ENCODE data around the gene CTNNB1. TPM values are rescaled to one million over a fixed set of nuclear protein-coding genes. Genes with fewer than 3 reads are reported as not detected.

Gene CTNNB1
- total RNA-seq, 1 experiment from 2014 or later, result 186 TPM

GRCh38 chr3:41173926-41174885, 25.1 kb upstream of the CTNNB1 start:
- TF ChIP-seq TCF7L2 (IDR thresholded peaks at IDR 0.05; ENCODE audit: low read depth, low read length), result no peak
- TF ChIP-seq, protein P1, sequence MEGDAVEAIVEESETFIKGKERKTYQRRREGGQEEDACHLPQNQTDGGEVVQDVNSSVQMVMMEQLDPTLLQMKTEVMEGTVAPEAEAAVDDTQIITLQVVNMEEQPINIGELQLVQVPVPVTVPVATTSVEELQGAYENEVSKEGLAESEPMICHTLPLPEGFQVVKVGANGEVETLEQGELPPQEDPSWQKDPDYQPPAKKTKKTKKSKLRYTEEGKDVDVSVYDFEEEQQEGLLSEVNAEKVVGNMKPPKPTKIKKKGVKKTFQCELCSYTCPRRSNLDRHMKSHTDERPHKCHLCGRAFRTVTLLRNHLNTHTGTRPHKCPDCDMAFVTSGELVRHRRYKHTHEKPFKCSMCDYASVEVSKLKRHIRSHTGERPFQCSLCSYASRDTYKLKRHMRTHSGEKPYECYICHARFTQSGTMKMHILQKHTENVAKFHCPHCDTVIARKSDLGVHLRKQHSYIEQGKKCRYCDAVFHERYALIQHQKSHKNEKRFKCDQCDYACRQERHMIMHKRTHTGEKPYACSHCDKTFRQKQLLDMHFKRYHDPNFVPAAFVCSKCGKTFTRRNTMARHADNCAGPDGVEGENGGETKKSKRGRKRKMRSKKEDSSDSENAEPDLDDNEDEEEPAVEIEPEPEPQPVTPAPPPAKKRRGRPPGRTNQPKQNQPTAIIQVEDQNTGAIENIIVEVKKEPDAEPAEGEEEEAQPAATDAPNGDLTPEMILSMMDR (IDR thresholded peaks at IDR 0.05), result no peak
- TF ChIP-seq, protein P2, sequence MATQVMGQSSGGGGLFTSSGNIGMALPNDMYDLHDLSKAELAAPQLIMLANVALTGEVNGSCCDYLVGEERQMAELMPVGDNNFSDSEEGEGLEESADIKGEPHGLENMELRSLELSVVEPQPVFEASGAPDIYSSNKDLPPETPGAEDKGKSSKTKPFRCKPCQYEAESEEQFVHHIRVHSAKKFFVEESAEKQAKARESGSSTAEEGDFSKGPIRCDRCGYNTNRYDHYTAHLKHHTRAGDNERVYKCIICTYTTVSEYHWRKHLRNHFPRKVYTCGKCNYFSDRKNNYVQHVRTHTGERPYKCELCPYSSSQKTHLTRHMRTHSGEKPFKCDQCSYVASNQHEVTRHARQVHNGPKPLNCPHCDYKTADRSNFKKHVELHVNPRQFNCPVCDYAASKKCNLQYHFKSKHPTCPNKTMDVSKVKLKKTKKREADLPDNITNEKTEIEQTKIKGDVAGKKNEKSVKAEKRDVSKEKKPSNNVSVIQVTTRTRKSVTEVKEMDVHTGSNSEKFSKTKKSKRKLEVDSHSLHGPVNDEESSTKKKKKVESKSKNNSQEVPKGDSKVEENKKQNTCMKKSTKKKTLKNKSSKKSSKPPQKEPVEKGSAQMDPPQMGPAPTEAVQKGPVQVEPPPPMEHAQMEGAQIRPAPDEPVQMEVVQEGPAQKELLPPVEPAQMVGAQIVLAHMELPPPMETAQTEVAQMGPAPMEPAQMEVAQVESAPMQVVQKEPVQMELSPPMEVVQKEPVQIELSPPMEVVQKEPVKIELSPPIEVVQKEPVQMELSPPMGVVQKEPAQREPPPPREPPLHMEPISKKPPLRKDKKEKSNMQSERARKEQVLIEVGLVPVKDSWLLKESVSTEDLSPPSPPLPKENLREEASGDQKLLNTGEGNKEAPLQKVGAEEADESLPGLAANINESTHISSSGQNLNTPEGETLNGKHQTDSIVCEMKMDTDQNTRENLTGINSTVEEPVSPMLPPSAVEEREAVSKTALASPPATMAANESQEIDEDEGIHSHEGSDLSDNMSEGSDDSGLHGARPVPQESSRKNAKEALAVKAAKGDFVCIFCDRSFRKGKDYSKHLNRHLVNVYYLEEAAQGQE (IDR thresholded peaks at IDR 0.05; ENCODE audit: insufficient read depth in 1 of 2, low read depth in 2 of 2, low read length in 1 of 2), result no peak
- TF ChIP-seq SIN3A (IDR thresholded peaks at IDR 0.05; ENCODE audit: borderline replicate concordance, insufficient read depth, low read depth, low read length), result no peak
- TF ChIP-seq POLR2AphosphoS5 (IDR thresholded peaks at IDR 0.05; ENCODE audit: low read depth, low read length), result no peak
- intact Hi-C loops (cut with micrococcal nuclease; ENCODE audit: unreplicated experiment), result no loop called here
- no peak for ATAC-seq
- ChIA-PET POLR2A (no interaction called here), CTCF (no interaction called here)
- Histone ChIP-seq H3K4me3 (ENCODE audit: low read depth in 2 of 2, low read length in 2 of 2) (no peak overlapping the region), H3K9me3 (ENCODE audit: control insufficient read depth, insufficient read depth, low read depth, low read length) (no peaks in the 10 kb centered on the region), H3K27me3 (ENCODE audit: control insufficient read depth, insufficient read depth, low read length) (peaks cover 6% of the 10 kb centered on the region), H3K36me3 (ENCODE audit: control insufficient read depth, insufficient read depth, low read length) (no peaks in the 10 kb centered on the region), H3K27ac (ENCODE audit: low read length) (no peak overlapping the region), H3K4me1 (ENCODE audit: control insufficient read depth, insufficient read depth, low read length) (no peaks in the 10 kb centered on the region)
- DNase-seq (ENCODE audit: low read depth, low spot score), result no peak
- BruUV-seq (replicated peaks), result no TSS peak
- in situ Hi-C loops (cut with HindIII; ENCODE audit: low pct_unique_long_range_greater_than_20kb, low sequenced_read_pairs), result no loop called here

GRCh38 chr3:41175365-41175764, 23.9 kb upstream of the CTNNB1 start:
- ChIA-PET CTCF (no interaction called here), POLR2A (interaction anchor here (0.6 kb wide), 1 partner anchor 51 kb away, joined by 4 read pairs; no protein-coding TSS in a partner anchor)
- ATAC-seq, result no peak
- no peak overlapping the region for H3K27ac ChIP-seq (ENCODE audit: low read length)
- in situ Hi-C loops (cut with HindIII; ENCODE audit: low pct_unique_long_range_greater_than_20kb, low sequenced_read_pairs), result no loop called here
- H3K9me3 ChIP-seq (ENCODE audit: control insufficient read depth, insufficient read depth, low read depth, low read length), result no peaks in the 10 kb centered on the region
- DNase-seq (ENCODE audit: low read depth, low spot score), result no peak
- H3K4me1 ChIP-seq (ENCODE audit: control insufficient read depth, insufficient read depth, low read length), result no peaks in the 10 kb centered on the region
- intact Hi-C loops (cut with micrococcal nuclease; ENCODE audit: unreplicated experiment), result no loop called here
- BruUV-seq (replicated peaks), result no TSS peak
- peaks cover 6% of the 10 kb centered on the region for H3K27me3 ChIP-seq (ENCODE audit: control insufficient read depth, insufficient read depth, low read length)
- no peak overlapping the region for H3K4me3 ChIP-seq (ENCODE audit: low read depth in 2 of 2, low read length in 2 of 2)
- TF ChIP-seq, protein P2 (IDR thresholded peaks at IDR 0.05; ENCODE audit: insufficient read depth in 1 of 2, low read depth in 2 of 2, low read length in 1 of 2), result no peak
- TF ChIP-seq TCF7L2 (IDR thresholded peaks at IDR 0.05; ENCODE audit: low read depth, low read length) (no peak), POLR2AphosphoS5 (IDR thresholded peaks at IDR 0.05; ENCODE audit: low read depth, low read length) (no peak), SIN3A (IDR thresholded peaks at IDR 0.05; ENCODE audit: borderline replicate concordance, insufficient read depth, low read depth, low read length) (no peak)
- TF ChIP-seq, protein P1 (IDR thresholded peaks at IDR 0.05), result no peak
- no peaks in the 10 kb centered on the region for H3K36me3 ChIP-seq (ENCODE audit: control insufficient read depth, insufficient read depth, low read length)
